M059J (cell line): Measurements from ENCODE around the gene RGS10. TPM values are rescaled to one million over a fixed set of nuclear protein-coding genes. Genes with fewer than 3 reads are reported as not detected.

Experiments used
- DNase-seq: peaks from one replicate; pipeline ENCODE4 v3.0.0-alpha.2; 2012; ENCODE audit warnings: low read depth
- total RNA-seq: library from RNA; depleted of rRNA; stranded (reverse); fragments of >200 nt; shearing (Covaris generic); gene quantifications from 2 replicates; pipeline ENCODE4 v1.2.3, GENCODE V29; 2014

RGS10 gene
- total RNA-seq, 1 experiment from 2014 or later = 18.6 TPM

DNA sequence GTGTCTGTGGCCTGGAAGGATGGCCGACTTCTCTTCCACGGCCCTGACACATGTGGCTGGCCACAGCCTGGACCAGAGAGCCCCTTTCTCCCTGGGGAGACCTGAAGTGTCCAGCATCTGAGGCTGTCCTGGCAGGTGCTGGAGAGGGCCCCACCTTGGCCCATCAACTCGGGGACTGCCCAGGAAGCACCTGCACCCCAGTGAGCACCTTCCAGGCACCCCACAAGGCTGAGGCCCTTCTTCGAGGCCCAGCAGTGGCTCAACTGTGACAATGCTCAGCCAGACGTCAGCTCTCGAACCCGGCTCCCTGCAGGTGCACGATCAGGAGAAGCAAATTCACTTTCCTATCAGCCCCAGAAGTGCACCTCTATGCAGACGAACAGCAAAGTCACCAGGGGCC lies 24.3 kb downstream of the RGS10 start:
- no peak for DNase-seq

DNA sequence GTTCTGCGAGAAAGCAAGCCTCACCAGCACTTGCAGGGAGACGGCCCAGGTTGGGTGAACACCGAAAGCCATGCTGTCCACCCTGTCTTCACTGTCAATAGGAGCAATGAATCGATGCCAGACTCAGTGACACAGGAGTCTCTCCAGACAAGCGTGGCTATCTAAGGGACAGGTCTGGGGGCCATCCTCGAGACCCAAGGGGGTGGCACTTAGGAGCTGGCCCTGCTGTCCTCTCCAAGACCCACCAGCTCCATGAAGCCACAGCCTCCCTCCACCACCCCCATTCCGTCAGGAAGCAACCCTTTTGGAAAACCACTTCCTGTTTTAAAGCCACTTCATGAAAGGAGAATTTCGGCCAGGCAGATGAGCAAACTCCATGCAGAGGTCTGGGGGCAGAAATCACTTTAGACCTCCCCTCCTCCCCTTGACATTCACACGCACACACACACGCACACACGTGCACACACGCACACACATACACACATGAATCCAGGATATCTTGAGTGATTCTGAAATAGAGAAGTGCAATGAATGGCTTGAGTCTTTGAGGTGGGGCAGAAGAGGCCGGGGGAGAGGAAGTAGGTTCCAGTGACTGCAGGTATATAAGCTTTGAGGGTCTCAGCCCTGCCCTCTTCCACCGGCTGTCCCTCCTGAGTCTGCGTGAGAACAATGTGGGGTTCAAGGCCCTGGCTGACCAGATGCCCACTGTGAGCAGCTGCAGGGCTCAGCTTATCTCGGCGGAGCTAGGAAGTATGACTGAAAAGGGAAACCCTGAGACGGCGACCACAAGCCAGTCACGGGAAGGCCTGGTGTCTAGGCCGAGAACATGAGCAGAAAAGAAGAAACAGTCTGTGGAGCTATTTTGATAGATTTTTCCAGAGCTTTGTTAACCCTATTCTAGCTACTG lies 25.0 kb downstream of the RGS10 start:
- DNase-seq = peak; percentile 60

DNA sequence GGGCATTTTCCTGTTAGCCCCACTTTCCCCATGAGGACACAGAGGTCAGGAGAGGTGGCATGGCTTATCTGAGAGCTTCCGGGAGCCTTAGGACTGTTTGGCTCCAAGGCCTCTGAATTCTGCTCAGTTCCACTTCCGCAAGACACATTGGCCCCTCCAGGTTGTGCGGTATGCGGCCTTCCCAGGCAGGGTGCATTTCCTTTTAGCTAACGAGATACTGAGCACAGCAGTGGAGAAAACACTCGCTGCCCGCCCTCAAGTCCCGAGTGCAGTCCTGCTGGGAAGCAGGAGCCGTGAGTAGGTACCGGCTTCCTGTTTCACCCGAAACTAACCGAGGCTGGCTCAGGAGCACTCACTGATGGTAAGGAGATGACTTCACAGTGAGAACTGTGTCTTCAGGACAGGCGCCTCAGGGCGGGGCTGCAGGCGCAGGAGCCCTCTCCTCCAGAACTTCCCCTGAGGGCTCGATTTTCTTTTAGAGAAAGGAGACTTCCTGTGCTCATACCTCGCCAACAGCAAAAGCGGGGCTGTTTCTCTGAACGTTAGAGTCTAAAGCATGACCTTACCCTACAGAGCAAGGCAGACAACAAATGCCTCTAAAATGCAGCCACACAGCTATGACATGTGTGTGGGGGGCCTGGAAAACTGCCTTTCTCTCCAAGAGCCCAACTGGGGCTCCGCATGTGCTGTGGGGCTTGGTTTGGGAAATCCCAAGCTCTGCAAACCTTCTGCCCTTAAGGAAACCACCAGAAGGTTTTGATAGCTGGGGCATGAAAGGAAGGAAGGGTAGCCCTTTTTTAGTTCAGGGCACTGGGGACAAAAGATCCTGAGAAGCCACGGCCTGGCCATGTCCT lies 25.9 kb downstream of the RGS10 start:
- DNase-seq = peak; percentile 34

DNA sequence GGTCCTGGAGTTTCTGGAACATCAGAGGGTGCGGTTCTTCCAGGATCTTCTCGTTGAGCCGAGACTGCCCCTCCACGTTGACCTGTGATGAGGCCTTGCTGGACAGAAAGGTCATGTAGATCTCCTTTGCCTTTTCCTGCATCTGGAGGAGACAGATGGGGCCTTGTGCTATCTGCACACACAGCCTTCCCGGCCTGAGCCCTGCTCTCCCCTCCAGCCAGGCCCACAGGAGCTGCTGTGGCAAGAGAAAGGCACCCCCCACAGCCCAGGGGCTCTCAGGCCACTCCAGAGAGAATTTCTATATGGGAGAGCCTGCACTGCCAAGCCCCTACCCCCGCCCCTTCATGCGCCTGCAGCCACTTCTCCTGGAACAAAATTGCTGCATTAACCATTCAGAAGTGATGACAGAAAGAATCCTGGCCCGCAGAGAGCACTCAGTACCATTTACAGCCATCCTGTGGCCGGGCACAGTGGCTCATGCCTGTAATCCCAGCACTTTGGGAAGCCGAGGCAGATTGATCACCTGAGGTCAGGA lies 26.9 kb downstream of the RGS10 start:
- no peak for DNase-seq

DNA sequence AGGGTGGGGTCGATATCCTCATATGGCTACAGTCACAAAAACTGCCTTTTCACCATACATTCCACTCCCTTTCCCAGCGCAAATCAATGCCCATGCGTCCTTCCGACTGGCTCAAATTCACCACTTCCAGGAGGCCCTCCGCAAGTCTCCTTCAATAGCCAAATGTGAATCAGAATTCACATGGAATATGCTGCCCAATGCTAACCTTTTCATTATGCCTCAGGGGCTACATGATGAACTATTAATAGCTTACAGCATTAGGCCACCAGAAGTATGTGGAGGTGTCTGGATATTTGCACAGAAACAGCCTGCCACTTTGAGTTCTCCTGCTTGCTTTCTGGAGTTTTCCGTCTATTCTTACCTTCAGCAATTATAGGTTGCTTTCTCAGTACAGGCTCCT lies 27.7 kb downstream of the RGS10 start:
- no peak for DNase-seq

DNA sequence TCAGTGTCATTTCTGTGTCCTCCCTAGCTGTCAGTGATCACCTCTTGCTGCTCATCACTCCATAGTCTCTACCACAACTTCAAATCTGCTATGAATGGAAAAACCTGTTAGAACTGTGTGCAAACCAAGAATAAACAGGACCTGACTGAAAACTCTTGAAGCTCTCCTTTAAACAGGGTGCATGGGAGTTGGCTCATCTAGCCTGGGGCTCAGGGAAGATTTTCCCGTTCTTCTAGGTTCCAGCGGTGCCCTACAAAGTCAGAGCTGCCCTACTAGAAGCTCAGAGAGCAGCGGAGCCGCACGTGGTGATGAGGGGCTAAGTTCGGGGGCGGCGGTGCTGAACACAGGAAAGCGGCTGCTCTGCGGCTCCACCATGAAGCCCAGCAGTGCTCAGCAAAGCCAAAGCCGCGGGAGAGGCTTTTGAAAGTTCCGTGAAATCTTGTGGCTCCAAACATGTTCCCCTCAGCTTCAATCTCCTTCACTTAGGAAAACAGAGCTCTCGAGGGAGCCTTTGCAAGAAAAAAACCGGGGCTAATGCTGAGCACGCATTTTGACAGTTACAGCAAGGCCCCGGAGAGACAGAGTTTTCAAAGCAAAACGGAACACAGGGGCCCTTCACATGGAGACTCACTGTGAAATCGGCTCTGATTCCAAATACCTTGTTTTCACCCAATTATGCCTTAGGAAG lies 30.5 kb downstream of the RGS10 start:
- no peak for DNase-seq

DNA sequence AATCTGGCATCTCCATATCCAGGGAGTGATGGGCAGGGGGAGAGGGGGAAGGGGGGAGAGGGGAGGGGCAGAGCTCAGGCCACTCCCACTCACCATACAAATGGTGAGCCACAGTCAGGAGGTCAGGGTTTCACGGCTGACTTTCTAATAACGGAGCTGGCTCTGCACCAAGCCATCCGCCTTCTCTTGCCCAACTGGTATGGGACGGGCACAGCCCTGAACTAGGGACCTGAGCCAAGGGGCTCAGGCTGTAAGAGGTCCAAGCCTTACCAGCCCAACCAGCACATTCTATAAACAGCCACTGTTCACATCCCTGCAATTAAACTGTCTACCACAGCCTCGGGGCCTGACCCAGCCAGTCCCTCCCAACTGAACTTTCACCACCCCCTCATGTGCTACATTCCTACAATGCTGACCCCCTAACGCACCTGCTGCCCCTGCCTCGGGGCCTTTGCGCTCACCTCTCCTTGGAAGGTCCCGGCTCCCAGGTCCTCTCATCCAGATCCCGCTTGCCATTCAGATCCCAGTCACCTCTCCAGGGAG lies 32.5 kb downstream of the RGS10 start:
- peak; percentile 73 for DNase-seq

DNA sequence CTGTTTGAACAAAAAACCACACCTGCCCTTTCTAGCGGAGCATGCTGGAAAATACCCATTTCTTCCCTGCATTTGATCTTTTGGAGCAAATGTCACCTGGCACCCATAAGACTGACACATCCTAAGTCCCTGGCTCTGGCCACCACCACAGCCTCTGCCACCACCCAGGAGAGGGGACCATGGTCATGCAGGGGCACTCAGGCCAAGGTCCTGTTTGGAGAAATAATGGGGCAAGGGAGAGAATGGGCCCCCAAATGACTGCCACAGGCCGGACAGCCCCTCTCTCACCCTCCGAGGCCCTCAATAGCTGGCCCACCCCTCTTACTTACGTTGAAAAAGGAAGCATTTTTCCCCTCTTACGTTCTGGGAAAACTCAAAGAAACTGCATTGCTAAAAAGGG lies 35.4 kb downstream of the RGS10 start:
- no peak for DNase-seq

DNA sequence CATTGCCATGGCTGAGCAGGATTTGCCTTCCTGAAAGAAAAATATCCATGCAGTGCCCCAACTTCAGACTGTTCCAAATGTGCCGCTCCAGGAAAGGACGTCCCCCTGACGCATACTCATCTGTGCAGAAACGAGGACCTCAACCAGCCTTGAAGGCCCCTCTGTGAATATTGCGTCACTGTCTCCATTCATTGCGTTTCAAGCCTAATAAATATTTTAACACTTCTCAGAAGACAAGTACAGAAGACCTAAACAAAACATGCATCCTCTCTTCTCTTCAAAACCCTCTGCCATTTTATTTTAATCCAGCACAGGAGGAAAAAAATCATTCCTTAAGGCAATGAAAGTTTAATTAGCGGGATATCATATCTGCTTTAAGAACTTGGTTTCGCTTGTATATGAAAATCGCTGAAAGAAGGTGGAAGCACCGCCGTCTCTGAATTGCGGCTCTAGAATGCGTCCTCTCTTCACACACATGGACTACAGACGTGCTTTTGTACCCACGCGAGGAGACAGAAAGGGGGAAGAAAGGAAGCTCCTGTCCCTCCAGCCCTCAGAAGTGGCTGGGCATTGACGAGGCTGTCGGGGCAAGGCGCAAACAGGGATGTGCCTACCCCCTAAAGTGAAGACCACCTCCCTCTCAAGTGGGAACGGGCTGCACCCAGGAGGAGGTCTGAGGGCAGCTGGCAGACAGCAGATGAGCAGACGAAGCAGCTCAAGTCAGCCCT lies 36.8 kb downstream of the RGS10 start:
- DNase-seq = no peak

DNA sequence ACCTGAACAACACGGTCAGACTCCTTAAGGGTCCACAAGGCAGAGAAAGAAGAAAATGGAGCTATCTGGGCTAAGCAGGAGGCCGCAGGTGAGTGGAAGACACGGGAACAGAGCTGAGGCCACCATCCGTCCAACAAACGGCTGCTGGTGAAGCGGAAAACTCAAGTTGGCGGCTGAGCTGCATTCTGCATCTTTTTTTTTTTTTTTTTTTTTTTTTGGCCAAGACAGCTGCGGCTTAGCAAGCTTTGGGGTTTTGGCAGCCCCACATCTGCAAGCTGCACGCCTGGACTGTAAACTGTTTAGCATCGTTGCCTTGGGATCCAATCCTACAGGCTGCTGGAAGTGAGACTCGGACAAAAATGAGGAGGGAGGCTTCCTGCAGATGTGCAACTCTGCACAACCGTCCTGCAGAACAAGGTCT lies 37.4 kb downstream of the RGS10 start:
- DNase-seq = no peak

DNA sequence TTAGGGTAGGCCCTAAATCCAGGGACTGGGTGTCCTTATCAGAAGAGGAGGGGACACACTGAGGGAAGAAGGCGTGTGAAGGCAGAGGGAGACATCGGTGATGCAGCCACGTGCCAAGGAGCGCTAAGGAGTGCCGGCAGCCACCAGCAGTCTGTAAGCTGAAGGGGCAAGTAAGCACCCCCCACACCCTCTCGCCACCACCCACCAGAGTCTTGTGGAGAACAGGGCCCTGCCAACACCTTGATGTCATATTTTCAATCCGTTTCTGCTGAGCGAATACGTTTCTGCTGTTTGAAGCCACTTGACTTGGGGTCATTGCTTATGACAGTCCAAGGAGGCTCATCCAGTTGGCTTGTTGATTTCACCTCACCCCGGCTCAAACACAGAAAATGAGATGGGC lies 37.9 kb downstream of the RGS10 start:
- DNase-seq = no peak

DNA sequence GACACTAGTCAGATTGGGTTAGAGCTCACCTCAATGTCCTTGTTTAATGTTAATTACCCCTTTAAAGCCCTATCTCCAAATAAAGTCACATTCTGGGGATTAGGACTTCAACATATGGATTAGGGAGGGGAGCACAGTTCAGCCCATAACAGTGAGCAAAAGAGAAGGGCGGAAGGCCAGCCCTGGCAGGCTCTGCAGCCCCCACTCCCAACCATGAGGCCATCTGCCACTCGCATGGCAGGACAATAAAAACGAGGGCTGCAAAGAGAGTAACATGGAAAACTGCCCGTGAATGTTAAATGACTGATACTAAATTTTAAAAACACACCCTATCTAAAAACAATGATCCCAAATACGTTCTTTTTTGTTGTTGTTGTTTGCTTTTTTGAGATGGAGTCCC lies 38.7 kb downstream of the RGS10 start:
- no peak for DNase-seq

DNA sequence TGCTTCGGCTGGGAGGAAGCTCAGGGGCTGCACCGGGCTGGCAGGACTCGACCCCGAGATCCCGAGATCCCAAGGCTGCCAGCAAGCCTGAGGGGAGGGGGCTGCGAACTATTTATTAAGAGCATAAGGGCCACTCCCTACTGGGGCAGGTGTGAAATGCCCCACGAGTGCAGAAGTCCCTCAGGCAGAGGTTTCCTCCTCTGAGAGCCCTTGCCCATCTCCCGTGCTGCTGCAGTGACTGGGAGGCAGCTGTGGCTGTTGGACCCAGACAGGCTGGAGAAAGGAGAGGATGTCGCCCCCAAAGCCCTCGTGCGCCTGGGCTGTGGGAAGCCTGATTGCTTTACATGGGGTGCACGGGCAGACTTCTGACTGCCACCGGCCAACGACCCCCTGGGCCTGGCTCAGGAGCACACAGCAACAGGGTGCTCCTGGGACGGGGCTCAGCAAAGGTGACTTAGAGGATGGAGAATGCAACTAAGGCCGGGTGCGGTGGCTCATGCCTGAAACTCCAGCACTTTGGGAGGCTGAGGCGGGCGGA lies 39.8 kb downstream of the RGS10 start:
- DNase-seq = no peak

DNA sequence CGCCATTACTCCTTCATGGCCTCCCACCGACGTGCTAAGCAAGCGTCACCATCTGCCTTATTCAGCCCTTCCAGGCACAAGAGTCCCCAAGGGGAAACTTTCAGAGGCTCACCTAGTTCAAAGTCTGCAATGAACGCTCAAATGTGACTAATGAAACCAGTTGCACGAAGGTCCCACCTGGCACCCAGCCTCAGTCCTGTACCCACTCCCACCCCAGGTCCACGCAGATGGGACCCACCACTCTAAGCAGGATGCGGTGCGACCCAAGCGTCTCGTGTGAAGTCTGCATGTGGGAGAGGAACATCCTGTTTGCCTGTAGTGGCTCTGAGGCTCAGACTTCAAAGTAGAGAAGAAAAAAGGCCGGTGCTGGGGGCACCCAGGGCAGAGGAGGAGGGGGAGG lies 40.3 kb downstream of the RGS10 start:
- no peak for DNase-seq

DNA sequence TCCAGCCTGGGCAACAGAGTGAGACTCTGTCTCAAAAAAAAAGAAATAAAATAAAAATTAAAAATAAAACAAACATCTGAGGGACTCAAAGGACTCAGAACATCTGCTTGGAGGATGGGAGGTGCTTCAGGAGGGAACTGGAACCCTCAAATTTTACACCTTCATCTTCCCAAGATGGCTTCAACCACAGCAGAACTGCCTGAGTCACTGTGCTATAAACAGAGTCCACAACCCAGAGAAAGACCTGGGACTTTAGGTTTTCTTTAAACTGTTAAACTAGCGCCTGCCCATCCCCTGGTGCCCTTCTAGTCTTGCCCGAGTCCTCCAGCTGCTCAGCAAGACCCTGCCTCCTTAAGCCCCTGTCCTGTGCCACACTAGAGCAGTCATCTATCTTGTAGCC lies 40.8 kb downstream of the RGS10 start:
- no peak for DNase-seq

DNA sequence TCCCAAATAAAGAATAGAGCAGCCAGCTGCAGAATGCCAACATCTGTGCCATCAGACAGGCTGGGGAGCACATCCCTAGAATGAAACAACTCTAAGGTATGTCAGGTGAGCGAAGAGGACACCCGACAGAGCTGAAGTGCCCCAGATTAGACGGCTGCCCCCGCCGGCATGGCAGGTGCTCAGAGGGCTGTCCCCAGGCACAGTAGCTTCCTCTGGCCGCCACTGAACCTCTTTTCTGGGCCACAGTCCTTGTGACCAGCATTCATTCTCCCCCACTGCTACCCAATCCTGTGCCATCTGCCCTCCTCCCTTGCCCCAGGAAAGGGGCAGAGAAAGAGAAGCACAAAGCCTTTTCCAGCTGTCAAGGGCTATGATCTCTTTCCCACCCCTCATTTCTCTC lies 41.7 kb downstream of the RGS10 start:
- DNase-seq = no peak

DNA sequence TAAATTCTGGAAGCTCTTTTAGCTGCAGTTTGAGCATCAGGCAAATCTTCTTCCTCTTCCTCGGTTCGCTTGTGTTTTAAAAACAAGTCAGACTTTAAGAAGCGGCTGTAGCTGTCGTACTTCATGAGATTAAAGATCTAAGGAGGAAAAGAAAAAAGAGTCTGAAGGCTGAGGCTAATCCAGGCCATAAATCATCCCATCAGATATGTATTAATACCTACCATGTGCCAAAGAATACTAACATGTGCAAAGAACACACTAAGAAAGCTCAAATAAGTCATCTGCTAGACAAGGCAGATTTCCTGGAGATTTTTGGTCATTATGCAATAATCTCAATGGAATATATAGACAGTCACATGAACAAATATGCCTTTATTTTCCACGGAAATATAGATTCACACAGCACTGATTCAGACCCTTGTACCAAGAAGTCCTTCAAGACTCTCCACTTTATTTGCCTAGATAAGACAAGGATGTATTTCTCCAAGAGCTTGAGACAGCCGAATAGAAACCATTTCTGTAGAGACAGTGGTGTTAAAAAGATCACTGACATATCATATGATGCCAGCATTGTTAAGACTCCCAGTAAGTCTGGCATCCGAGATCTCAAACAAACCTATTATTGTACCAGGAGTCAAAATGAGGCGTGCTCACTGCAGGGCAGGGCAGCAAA lies 42.3 kb downstream of the RGS10 start:
- DNase-seq = no peak

DNA sequence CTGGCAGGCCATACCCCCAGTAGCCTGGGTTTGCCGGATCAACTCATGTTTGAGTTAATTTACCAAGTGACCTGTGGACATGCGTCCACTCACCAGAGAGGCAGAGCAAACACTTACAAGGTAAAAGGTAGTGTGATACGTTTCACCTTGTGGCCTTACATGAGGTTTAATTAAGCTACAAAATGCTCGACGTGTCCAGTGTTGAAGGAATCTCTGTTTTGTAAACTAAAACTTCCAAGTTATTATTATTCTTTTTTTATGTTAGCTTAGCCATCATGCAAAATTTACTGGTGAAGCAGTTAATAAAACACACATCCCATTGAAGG lies 42.9 kb downstream of the RGS10 start:
- no peak for DNase-seq

DNA sequence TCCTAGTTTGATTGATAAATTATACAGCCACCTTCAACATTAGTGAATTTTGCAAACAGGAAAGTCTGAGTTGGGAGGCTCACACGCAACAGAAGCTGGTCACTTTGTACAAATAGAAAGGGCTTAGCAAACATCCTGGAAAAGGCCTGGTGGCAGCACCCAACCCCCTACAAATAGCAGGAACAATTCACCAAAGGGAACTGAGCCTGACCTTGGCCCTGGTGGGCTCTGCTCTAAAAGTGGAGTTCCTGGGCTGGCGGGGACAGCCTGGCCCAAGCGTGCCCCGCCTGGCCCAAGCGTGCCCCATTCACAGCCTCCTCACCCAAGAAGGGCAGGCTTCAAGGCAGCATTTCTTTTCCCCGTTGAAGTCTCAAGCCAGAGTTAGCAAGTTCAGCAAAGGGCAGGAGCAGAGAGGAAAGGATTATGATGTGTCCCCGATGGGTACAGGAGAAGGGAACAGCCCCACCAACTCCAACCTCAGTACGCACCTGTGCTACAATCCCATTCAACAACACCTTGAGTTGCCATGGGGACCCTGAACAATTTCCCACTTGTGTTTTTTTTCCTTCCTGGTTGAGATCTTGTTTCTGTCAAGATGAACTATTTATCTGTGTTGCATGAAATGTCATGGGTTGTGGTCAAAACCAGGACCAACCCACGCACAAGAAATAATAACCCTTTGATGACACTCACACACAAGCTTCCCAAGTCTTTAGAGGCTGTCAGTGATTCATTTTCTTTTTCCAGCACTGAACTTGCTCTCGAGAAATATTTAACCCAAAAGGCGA lies 43.4 kb downstream of the RGS10 start:
- DNase-seq = no peak

DNA sequence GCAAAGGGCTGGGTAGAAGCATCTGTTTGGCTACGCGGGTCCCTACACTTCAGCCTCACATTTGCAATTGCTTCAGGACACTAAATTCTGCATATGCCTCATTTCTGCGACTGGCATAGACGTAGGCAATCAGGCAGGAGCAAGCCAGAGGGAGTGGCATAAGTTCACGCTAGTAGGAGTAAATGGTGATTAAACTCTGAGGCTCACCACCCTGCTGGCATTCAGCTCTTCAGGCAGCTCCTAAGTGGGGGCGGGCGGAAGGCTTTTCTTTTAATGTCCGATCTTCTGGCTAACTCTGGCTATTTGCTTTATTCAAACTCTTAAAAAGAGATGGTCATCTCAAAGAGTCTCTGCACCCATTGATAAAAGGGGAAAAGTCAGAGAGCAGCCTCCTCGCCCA lies 45.3 kb downstream of the RGS10 start:
- DNase-seq = no peak
